Central memory CD8-positive, alpha-beta T cell (primary cell): ENCODE results near the gene TOX3.

Experiments used
- ATAC-seq: fragments of 150-1000 bp; cut with Tn5 transposase; replicated peaks from 2 replicates; pipeline ENCODE4 v1.10.0; 2022; ENCODE audit warnings: mild to moderate bottlenecking, moderate FRiP score, moderate number of reproducible peaks; ENCODE audit not compliant: poor library complexity, severe bottlenecking; ENCODE audit errors: extremely low read depth
- DNase-seq, 2 donors: peaks; one replicate each; pipeline ENCODE4 v3.0.0; 2021; ENCODE audit warnings: low spot score in 2 of 2
- H3K27ac Mint-ChIP-seq: one replicate; pipeline ENCODE4 v1.8.0; 2022; ENCODE audit warnings: low read depth, mild to moderate bottlenecking, moderate library complexity, mixed read lengths
- H3K27me3 Mint-ChIP-seq: one replicate; pipeline ENCODE4 v1.8.0; 2022; ENCODE audit warnings: mixed read lengths
- H3K36me3 Mint-ChIP-seq: one replicate; pipeline ENCODE4 v1.8.0; 2022; ENCODE audit warnings: mild to moderate bottlenecking, moderate library complexity, mixed read lengths; ENCODE audit not compliant: insufficient read depth
- H3K4me1 Mint-ChIP-seq: one replicate; pipeline ENCODE4 v1.8.0; 2022; ENCODE audit warnings: mixed read lengths
- H3K4me3 Mint-ChIP-seq: one replicate; pipeline ENCODE4 v1.8.0; 2022; ENCODE audit warnings: mild to moderate bottlenecking, moderate library complexity, mixed read lengths
- H3K9me3 Mint-ChIP-seq: one replicate; pipeline ENCODE4 v1.8.0; 2022; ENCODE audit warnings: mixed read lengths

Gene TOX3

GRCh38 chr16:52521570-52521969, 25.4 kb downstream of the TOX3 start:
- Mint-ChIP-seq H3K27ac (no peak overlapping the region), H3K27me3 (no peaks in the 10 kb centered on the region)
- no peak for ATAC-seq

GRCh38 chr16:52518884-52519283, 28.1 kb downstream of the TOX3 start:
- Mint-ChIP-seq H3K9me3 (peaks cover 12% of the 10 kb centered on the region), H3K27ac (no peak overlapping the region), H3K36me3 (no peaks in the 10 kb centered on the region), H3K27me3 (no peaks in the 10 kb centered on the region), H3K4me3 (no peak overlapping the region), H3K4me1 (no peaks in the 10 kb centered on the region)
- DNase-seq (no peak), ATAC-seq (no peak)

More at GRCh38 chr16:52521570-52521969, 25.4 kb downstream of the TOX3 start:
- no peaks in the 10 kb centered on the region for H3K4me1 Mint-ChIP-seq
- H3K36me3 Mint-ChIP-seq: no peaks in the 10 kb centered on the region
- no peak overlapping the region for H3K4me3 Mint-ChIP-seq
- no peak for DNase-seq
- peaks cover 11% of the 10 kb centered on the region for H3K9me3 Mint-ChIP-seq

- no peaks in the 10 kb centered on the region for H3K4me1 Mint-ChIP-seq
- H3K27ac Mint-ChIP-seq: no peak overlapping the region
- peaks cover 14% of the 10 kb centered on the region for H3K9me3 Mint-ChIP-seq
- no peak for DNase-seq
- no peaks in the 10 kb centered on the region for H3K36me3 Mint-ChIP-seq
- no peak overlapping the region for H3K4me3 Mint-ChIP-seq
- H3K27me3 Mint-ChIP-seq: no peaks in the 10 kb centered on the region
- no peak for ATAC-seq
Observed at GRCh38 chr16:52515068-52515671, 31.8 kb downstream of the TOX3 start.

GRCh38 chr16:52512297-52512987, 34.5 kb downstream of the TOX3 start:
- Mint-ChIP-seq H3K27me3 (no peaks in the 10 kb centered on the region), H3K4me1 (no peaks in the 10 kb centered on the region), H3K36me3 (no peaks in the 10 kb centered on the region), H3K9me3 (peaks cover 14% of the 10 kb centered on the region), H3K27ac (no peak overlapping the region), H3K4me3 (no peak overlapping the region)
- no peak for DNase-seq
- ATAC-seq: no peak

GRCh38 chr16:52501746-52502145, 45.2 kb downstream of the TOX3 start:
- no peak for ATAC-seq
- Mint-ChIP-seq H3K36me3 (no peaks in the 10 kb centered on the region), H3K27ac (no peak overlapping the region), H3K9me3 (peaks cover 6% of the 10 kb centered on the region), H3K4me3 (no peak overlapping the region), H3K4me1 (no peaks in the 10 kb centered on the region), H3K27me3 (no peaks in the 10 kb centered on the region)
- DNase-seq: no peak

- Mint-ChIP-seq H3K4me3 (no peak overlapping the region), H3K27ac (no peak overlapping the region), H3K36me3 (no peaks in the 10 kb centered on the region), H3K4me1 (no peaks in the 10 kb centered on the region), H3K27me3 (no peaks in the 10 kb centered on the region), H3K9me3 (peaks cover 6% of the 10 kb centered on the region)
- no peak for ATAC-seq
- DNase-seq: no peak
Observed at GRCh38 chr16:52500963-52501362, 46.0 kb downstream of the TOX3 start.

- Mint-ChIP-seq H3K27ac (no peak overlapping the region), H3K27me3 (no peaks in the 10 kb centered on the region), H3K36me3 (no peaks in the 10 kb centered on the region), H3K4me1 (no peaks in the 10 kb centered on the region), H3K9me3 (no peaks in the 10 kb centered on the region), H3K4me3 (no peak overlapping the region)
- ATAC-seq (no peak), DNase-seq (no peak)
Observed at GRCh38 chr16:52499060-52499440, 47.9 kb downstream of the TOX3 start.

GRCh38 chr16:52498328-52499059, 48.4 kb downstream of the TOX3 start:
- no peak overlapping the region for H3K27ac Mint-ChIP-seq
- ATAC-seq: no peak

GRCh38 chr16:52497067-52497816, 49.7 kb downstream of the TOX3 start:
- ATAC-seq: no peak
- Mint-ChIP-seq H3K36me3 (no peaks in the 10 kb centered on the region), H3K27ac (no peak overlapping the region), H3K27me3 (no peaks in the 10 kb centered on the region), H3K4me1 (no peaks in the 10 kb centered on the region), H3K9me3 (no peaks in the 10 kb centered on the region), H3K4me3 (no peak overlapping the region)
- no peak for DNase-seq

More at GRCh38 chr16:52498328-52499059, 48.4 kb downstream of the TOX3 start:
- H3K27me3 Mint-ChIP-seq: no peaks in the 10 kb centered on the region
- no peak for DNase-seq
- no peaks in the 10 kb centered on the region for H3K4me1 Mint-ChIP-seq
- no peaks in the 10 kb centered on the region for H3K9me3 Mint-ChIP-seq
- H3K36me3 Mint-ChIP-seq: no peaks in the 10 kb centered on the region
- no peak overlapping the region for H3K4me3 Mint-ChIP-seq

- Mint-ChIP-seq H3K27ac (no peak overlapping the region), H3K4me3 (no peak overlapping the region), H3K9me3 (peaks cover under 1% of the 10 kb centered on the region), H3K27me3 (no peaks in the 10 kb centered on the region), H3K36me3 (no peaks in the 10 kb centered on the region), H3K4me1 (no peaks in the 10 kb centered on the region)
- ATAC-seq (no peak), DNase-seq (no peak)
Observed at GRCh38 chr16:52496051-52496876, 50.7 kb downstream of the TOX3 start.

- Mint-ChIP-seq H3K4me3 (no peak overlapping the region), H3K27me3 (no peaks in the 10 kb centered on the region), H3K27ac (no peak overlapping the region), H3K4me1 (no peaks in the 10 kb centered on the region), H3K9me3 (peaks cover 5% of the 10 kb centered on the region), H3K36me3 (no peaks in the 10 kb centered on the region)
- ATAC-seq (no peak), DNase-seq (no peak)
Observed at GRCh38 chr16:52494621-52495020, 52.3 kb downstream of the TOX3 start.

- DNase-seq: no peak
- no peak overlapping the region for H3K4me3 Mint-ChIP-seq
- no peaks in the 10 kb centered on the region for H3K4me1 Mint-ChIP-seq
- H3K27me3 Mint-ChIP-seq: no peaks in the 10 kb centered on the region
- no peaks in the 10 kb centered on the region for H3K36me3 Mint-ChIP-seq
- no peak for ATAC-seq
- peaks cover 5% of the 10 kb centered on the region for H3K9me3 Mint-ChIP-seq
- no peak overlapping the region for H3K27ac Mint-ChIP-seq
Observed at GRCh38 chr16:52494145-52494544, 52.8 kb downstream of the TOX3 start.
